ENCODE measurements around the gene FGD5.
"Not testable (repeated sequence)": the region's sequence is repeated elsewhere in the genome, so short reads cannot be mapped to it uniquely, and the experiment has no call there.

The FGD5 gene

GRCh38 chr3:14805961-14806537, 12.7 kb upstream of the FGD5 start:
- no peak overlapping the region for H3K4me3 ChIP-seq (ENCODE audit: low read depth, low read length)
- DNase-seq (ENCODE audit: low read depth), result no peak
- TF ChIP-seq CTCF (IDR thresholded peaks at IDR 0.05; ENCODE audit: low read depth, low read length), result no peak
- no peak for TF ChIP-seq MAX (IDR thresholded peaks at IDR 0.05; ENCODE audit: low read depth, low read length)
- no peak for TF ChIP-seq MYC (IDR thresholded peaks at IDR 0.05; ENCODE audit: low read depth, low read length)
- TF ChIP-seq POLR2A (IDR thresholded peaks at IDR 0.05; ENCODE audit: extremely low read depth, insufficient read length), result no peak

GRCh38 chr3:14806641-14807263, 12.0 kb upstream of the FGD5 start:
- H3K4me3 ChIP-seq (ENCODE audit: low read depth, low read length), result no peak overlapping the region
- DNase-seq (ENCODE audit: low read depth), result peak; percentile 80
- no peak for TF ChIP-seq MYC (IDR thresholded peaks at IDR 0.05; ENCODE audit: low read depth, low read length)
- no peak for TF ChIP-seq MAX (IDR thresholded peaks at IDR 0.05; ENCODE audit: low read depth, low read length)
- TF ChIP-seq CTCF (IDR thresholded peaks at IDR 0.05; ENCODE audit: low read depth, low read length), result no peak
- no peak for TF ChIP-seq POLR2A (IDR thresholded peaks at IDR 0.05; ENCODE audit: extremely low read depth, insufficient read length)

GRCh38 chr3:14808025-14808424, 10.7 kb upstream of the FGD5 start:
- DNase-seq (ENCODE audit: low read depth), result no peak
- TF ChIP-seq POLR2A (IDR thresholded peaks at IDR 0.05; ENCODE audit: extremely low read depth, insufficient read length), result no peak
- TF ChIP-seq CTCF (IDR thresholded peaks at IDR 0.05; ENCODE audit: low read depth, low read length), result no peak
- no peak for TF ChIP-seq MAX (IDR thresholded peaks at IDR 0.05; ENCODE audit: low read depth, low read length)
- TF ChIP-seq MYC (IDR thresholded peaks at IDR 0.05; ENCODE audit: low read depth, low read length), result no peak

GRCh38 chr3:14808502-14809266, 10.1 kb upstream of the FGD5 start:
- H3K4me3 ChIP-seq (ENCODE audit: low read depth, low read length), result no peak overlapping the region
- no peak for TF ChIP-seq MYC (IDR thresholded peaks at IDR 0.05; ENCODE audit: low read depth, low read length)
- TF ChIP-seq CTCF (IDR thresholded peaks at IDR 0.05; ENCODE audit: low read depth, low read length), result no peak
- TF ChIP-seq MAX (IDR thresholded peaks at IDR 0.05; ENCODE audit: low read depth, low read length), result no peak
- TF ChIP-seq POLR2A (IDR thresholded peaks at IDR 0.05; ENCODE audit: extremely low read depth, insufficient read length), result no peak
- DNase-seq (ENCODE audit: low read depth), result no peak

More at GRCh38 chr3:14808025-14808424, 10.7 kb upstream of the FGD5 start:
- no peak overlapping the region for H3K4me3 ChIP-seq (ENCODE audit: low read depth, low read length)

GRCh38 chr3:14809611-14810010, 9.2 kb upstream of the FGD5 start:
- not testable (repeated sequence) for H3K4me3 ChIP-seq (ENCODE audit: low read depth, low read length); DNase-seq (ENCODE audit: low read depth)

GRCh38 chr3:14810070-14810791, 8.5 kb upstream of the FGD5 start:
- H3K4me3 ChIP-seq (ENCODE audit: low read depth, low read length), result no peak overlapping the region
- DNase-seq (ENCODE audit: low read depth), result no peak
- TF ChIP-seq MAX (IDR thresholded peaks at IDR 0.05; ENCODE audit: low read depth, low read length), result no peak
- no peak for TF ChIP-seq MYC (IDR thresholded peaks at IDR 0.05; ENCODE audit: low read depth, low read length)
- no peak for TF ChIP-seq POLR2A (IDR thresholded peaks at IDR 0.05; ENCODE audit: extremely low read depth, insufficient read length)
- no peak for TF ChIP-seq CTCF (IDR thresholded peaks at IDR 0.05; ENCODE audit: low read depth, low read length)
